ENCODE data around the gene GRIK3.

DNA sequence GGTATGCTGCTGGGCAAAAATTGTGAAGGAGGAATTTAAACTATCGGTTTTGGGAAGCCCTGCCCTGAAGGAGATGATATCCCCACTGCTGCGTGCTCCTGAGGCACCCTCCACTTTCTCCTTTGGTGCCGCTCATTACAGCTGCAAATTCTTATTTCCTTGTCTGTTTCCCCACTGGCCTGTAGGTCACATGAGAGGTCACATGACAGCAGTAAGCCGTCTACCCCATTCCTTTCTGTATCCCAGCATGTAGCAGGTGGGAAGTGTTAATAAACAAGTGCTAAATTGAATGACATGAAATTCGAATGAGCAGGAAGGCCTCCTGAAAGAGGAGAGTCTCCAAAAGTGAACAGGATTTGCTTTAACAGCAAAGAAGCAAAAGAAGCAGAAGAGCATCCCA lies 58.7 kb downstream of the GRIK3 start:
- TF ChIP-seq, protein P1, sequence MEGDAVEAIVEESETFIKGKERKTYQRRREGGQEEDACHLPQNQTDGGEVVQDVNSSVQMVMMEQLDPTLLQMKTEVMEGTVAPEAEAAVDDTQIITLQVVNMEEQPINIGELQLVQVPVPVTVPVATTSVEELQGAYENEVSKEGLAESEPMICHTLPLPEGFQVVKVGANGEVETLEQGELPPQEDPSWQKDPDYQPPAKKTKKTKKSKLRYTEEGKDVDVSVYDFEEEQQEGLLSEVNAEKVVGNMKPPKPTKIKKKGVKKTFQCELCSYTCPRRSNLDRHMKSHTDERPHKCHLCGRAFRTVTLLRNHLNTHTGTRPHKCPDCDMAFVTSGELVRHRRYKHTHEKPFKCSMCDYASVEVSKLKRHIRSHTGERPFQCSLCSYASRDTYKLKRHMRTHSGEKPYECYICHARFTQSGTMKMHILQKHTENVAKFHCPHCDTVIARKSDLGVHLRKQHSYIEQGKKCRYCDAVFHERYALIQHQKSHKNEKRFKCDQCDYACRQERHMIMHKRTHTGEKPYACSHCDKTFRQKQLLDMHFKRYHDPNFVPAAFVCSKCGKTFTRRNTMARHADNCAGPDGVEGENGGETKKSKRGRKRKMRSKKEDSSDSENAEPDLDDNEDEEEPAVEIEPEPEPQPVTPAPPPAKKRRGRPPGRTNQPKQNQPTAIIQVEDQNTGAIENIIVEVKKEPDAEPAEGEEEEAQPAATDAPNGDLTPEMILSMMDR (IDR thresholded peaks at IDR 0.05) = no peak
- no peak for TF ChIP-seq ZFX (IDR thresholded peaks at IDR 0.05; ENCODE audit: borderline replicate concordance)

Measured in 22Rv1 (cell line).